HPDE6-E6E7 (cell line): ENCODE data around the gene NUCB1.

Experiments
- DNase-seq: peaks from one replicate; pipeline ENCODE4 v3.0.0; 2011; ENCODE audit warnings: missing footprints; ENCODE audit errors: extremely low spot score

Gene NUCB1

DNA sequence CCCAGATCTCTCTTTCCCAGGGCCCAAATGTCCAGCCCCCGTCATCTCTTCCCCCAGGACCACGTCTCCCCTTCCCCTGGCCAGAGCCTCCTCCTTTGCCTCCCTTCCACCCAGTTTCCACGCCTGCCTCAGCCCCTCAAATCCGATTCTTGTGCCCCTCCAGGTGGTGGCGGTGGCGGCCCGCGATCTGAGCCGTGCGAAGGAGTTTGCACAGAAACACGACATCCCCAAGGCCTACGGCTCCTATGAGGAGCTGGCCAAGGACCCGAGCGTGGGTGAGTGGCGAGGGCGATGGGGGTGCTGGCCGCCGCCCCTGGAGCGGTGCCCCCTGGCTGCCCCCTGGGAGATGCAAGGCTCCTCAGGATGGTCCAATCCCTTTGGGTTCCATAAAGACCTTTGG lies 34.7 kb downstream of the NUCB1 start:
- DNase-seq = no peak

DNA sequence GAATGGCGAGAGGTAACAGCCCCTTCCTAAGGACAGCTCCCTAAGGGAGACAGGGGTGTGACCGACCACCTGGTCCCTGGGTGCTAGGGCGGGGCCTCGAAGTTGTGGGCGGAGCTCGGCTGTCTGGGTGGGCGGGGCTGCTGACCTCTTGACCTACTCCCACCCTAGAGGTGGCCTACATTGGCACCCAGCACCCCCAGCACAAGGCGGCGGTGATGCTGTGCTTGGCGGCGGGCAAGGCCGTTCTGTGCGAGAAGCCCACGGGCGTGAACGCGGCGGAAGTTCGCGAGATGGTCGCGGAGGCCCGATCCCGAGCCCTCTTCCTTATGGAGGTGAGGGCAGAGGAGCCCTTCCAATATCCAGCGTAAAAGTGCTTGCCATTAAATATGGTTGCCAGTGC lies 35.8 kb downstream of the NUCB1 start:
- no peak for DNase-seq

DNA sequence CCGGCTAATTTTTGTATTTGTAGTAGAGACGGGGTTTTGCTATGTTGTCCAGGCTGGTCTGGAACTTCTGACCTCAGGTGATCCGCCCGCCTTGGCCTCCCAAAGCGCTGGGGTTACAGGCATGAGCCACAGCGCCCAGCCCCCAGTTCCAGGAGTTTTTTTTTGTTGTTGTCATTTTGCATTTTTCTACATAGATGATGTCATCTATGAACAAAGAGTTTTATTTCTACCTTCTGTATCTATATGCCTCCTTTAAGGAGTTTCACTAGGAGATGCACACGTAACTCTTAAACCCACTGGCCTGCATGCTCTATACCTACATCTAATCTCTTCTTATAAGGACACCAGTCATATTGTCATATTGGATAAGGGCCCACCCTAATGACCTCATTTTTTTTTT lies 38.1 kb downstream of the NUCB1 start:
- DNase-seq = no peak

DNA sequence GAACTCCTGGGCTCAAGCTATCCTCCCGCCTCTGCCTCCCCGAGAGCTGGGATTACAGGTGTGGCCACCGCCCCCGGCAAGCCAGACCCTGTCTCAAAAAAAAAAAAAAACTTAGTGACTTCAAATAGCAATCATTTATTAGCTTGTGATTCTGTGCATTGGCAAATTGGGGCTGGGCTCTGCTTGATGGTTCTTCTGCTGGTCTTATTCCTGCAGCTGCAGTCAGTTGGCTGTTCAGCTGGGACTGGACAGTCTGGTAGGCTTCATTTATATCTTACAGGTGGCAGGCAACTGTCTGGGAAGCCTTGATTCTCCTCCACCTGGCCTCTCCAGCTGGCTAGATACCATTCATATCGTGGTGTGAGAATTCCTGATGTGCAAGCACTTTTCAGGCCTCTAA lies 40.8 kb downstream of the NUCB1 start:
- no peak for DNase-seq

DNA sequence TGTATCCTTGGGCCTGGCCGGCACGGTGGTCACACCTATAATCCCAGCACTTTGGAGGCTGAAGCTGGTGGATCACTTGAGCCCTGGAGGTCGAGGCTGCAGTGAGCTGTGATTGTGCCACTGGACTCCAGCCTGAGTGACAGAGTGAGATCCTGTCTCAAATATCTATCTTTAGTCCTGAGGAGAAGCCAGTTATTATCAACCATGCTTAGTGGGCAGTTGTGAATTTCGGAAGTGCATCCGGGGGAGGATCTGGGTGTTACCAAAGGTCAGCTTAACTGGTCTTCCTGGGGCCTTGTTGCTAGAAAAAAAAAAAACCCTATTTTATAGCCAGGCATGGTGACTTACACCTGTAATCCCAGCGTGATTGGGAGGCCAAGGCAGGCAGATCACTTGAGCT lies 43.0 kb downstream of the NUCB1 start:
- DNase-seq = no peak

DNA sequence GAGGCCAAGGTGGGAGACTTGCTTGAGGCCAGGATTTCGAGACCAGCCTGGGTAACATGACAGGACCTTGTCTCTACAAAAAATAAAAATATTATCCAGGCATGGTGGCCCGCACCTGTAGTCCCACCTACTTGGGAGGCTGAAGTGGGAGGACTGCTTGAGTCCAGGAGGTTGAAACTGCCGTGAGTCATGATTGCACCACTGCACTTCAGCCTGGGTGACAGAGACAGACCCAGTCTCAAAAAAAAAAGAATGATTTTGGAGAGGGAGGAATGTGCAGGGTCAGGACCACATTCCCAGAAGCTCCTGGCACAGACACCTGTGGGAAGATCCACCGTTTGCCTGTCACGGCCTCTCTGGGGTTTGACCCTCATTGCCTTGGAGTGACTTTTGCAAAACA lies 45.3 kb downstream of the NUCB1 start:
- no peak for DNase-seq

DNA sequence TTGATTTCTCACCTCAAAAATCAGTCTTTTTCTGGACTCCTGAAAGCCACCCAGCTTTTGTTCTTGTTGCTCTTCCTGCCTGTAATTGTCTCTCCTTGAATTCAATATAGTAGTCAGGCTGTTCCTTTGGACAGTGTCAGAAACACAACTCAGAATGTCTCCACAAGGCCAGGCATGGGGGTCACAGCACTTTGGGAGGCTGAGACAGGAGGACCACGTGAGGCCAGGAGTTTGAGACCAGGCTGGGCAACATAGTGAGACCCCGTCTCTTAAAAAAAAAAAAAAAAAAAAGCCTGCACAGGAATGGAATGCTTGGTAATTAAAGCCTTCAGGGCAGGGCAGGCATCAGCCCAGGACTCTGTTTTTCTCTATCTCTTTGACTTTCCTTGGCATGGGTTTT lies 45.7 kb downstream of the NUCB1 start:
- DNase-seq = no peak

DNA sequence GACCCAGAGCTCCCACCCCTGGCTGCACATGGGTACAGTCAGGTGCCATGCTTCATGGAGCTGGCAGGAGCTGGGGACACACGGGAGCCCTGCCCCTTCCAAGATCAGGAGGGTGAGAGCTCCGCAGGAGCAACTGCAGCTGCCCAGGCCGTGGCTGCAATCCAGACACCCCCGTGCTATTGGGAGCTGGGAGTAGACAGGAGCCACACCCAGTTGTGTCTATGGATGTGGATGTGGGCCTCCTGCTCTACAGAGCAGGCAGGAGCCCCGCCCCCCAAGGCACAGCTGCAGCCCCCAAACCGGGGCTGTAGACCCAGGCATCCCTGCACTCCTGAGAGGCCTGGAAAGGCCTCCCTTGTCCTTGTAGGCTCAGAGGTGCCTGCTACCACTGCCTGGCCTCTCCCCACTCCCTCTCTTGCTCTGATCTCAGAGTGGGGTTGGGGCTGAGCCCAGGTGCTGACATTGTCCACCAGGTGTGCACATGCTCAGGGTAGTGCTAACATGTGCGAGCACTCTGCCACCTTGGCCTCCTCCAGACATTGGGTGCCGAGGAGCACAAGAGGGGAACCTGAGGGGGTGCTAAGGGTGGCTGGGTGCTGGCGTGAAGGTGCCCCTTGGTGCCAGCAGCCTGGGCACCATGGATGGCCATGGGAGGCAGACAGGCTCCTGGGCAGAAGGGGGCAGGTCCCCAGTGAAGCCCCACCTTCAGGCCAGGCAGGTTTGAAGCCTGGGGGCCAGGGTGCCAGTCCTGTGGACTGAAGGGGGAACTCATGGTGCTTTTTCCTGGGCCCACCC lies 46.5 kb downstream of the NUCB1 start:
- no peak for DNase-seq

DNA sequence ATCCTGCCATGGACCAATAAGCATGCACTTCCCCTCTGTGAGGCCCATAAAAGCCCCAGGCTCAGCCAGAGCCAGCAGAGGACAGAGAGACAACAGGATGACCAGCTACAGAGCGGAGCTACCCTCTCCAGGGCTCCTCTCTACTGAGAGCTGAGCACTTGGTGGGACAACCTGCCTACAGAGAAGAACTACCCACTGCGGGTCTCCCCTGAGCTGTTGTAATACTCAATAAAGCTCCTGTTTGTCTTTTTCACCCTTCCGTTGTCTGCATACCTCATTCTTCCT lies 47.1 kb downstream of the NUCB1 start:
- no peak for DNase-seq

DNA sequence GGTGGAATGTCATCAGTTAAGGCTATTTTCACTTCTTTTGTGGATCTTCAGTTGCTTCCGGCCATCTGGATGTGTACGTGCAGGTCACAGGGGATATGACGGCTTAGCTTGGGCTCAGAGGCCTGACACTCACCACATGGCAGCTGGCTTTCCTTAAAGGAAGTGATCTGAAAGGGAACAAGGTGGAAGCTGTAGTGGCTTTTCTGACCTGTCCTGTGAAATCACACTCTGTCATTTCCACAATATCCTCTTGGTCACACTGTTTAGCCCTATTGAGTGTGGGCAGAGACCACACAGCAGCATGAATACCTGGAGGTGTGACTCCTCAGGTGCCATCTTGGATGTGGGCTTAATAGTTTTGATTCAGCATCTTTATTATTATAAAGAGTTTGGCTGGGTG lies 50.0 kb downstream of the NUCB1 start:
- no peak for DNase-seq

DNA sequence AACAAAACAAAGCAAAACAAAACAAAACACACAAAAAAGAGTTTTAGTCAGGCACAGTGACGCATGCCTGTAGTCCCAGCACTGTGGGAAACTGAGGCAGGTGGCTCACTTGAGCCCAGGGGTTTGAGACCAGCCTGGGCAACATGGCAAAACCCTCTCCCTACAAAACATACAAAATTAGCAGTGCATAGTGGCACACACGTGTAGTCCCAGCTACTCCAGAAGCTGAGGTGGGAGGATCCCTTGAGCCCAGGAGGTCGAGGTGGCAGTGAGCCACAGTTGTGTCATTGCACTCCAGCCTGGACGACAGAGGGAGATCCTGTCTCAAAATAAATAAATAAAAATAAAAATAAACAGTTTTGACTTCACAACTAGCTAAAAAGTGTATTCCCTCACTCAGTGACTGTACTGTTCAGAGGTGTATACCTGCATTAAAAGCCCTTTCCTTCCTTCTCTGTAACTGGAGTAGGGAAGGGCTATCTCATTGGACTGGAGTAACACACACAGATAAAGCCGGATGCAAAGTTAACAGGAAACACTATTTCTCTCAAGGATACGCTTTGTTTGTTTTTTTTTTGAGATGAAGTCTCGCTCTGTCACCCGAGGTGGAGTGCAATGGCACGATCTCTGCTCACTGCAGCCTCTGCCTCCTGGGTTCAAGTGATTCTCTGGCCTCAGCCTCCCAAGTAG lies 50.9 kb downstream of the NUCB1 start:
- no peak for DNase-seq

DNA sequence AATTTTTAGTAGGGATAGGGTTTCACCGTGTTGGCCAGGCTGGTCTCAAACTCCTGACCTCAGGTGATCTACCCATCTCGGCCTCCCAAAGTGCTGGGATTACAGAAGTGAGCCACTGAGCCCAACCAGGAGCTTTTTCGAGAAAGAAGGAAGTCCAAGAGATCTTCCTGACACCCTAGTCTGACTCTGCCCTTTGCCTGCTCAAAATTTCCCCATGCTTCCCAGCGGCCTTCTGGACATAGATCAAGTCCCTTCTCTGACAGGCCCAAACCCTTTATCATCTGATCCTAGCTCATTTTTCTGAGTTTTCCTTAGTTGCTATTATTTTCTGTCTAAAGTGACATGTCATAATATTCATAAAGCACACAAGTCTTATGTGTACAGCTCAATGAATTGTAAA lies 53.0 kb downstream of the NUCB1 start:
- no peak for DNase-seq

DNA sequence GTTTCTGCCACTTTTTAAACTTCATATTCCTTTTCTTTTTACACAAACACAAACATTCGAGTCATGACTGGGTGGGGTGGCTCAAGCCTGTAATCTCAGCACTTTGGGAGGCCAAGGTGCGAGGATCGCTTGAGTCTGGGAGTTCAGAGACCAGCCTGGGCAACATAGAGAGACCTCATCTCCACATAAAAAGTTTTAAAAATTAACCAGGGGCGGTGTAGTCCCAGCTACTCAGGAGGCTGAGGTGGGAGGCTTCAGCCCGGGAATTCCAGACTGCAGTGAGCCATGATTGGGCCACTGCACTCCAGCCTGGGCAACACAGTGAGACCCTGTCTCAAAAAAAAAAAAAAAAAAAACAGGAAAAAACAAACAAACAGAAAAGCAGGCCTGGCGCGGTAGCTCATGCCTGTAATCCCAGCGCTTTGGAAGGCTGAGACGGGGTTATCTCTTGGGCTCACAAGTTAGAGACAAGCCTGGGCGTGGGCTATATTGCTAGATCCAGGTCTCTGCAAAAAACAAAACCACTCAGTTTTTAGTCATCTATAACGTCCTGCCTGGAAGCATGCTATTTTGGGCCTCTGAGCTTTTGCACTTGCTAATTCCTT lies 54.0 kb downstream of the NUCB1 start:
- DNase-seq = no peak

DNA sequence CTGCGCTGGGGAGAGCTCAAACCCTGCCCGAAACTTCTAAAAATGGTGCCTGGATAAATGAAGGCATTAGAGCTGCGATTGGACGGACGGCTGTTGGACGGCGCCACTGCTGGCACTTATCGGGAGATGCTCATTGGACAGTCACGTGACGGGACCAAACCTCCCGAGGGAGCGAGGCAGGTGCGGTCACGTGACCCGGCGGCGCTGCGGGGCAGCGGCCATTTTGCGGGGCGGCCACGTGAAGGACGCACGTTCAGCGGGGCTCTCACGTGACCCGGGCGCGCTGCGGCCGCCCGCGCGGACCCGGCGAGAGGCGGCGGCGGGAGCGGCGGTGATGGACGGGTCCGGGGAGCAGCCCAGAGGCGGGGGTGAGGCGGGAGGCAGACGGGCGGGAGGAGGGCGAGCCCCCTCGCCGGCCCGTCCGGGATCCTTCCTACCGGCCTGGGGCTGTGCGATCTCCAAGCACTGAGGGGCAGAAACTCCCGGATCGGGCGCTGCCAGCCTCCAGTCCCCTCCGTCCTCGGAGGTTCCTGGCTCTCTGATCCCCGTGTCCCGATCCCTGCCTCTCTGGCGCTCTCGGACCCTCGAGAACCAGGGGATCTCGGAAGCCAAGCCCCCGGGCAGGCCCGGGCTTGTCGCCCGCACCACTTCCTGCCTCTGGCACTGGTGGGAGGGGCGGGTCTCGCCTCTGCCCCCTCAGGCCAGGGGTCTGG lies 54.6 kb downstream of the NUCB1 start, which contains the start of gene BAX:
Gene BAX (plus strand): TSS at position 281 of the 713 bp plus-strand sequence. CDS start 54 bp downstream, at position 335.
- DNase-seq = peak; percentile 94

DNA sequence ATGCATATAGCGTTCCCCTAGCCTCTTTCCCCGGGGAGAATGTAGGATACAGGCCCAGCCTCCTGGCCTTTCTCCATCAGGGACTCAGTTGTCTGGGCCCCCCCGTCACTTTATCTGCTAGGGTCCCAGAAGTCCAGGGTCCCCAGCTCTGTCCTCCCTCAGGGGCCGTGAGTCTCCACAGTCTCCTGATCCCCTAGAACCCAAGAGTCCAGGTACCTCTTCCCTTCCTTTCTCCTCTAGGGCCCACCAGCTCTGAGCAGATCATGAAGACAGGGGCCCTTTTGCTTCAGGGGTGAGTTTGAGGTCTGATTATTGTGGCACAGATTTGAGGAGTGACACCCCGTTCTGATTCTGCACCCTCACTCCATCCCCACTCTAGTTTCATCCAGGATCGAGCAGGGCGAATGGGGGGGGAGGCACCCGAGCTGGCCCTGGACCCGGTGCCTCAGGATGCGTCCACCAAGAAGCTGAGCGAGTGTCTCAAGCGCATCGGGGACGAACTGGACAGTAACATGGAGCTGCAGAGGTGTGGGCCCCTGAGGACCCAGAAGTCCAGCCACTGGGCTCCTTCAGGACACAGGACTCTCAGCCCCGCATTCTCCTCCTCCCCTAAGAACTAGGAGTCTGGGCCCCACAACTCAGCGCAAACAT lies 55.3 kb downstream of the NUCB1 start:
- DNase-seq = no peak

DNA sequence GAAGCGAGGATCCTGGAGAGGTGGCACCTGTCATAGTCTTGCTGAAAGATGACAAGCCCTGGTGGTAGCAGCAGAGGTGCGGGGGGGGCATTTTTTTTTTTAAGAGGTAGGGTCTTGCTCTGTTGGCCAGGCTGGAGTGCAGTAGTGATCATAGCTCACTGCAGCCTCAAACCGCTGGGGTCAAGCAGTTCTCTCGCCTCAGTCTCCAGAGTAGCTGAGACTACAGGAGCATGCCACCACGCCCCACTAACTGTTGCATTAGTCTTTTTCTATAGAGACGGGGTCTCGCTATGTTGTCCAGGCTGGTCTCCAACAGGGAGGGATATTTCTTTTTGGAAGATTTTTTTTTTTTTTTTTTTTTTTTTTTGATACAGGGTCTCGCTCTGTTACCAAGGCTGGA lies 57.9 kb downstream of the NUCB1 start:
- no peak for DNase-seq

DNA sequence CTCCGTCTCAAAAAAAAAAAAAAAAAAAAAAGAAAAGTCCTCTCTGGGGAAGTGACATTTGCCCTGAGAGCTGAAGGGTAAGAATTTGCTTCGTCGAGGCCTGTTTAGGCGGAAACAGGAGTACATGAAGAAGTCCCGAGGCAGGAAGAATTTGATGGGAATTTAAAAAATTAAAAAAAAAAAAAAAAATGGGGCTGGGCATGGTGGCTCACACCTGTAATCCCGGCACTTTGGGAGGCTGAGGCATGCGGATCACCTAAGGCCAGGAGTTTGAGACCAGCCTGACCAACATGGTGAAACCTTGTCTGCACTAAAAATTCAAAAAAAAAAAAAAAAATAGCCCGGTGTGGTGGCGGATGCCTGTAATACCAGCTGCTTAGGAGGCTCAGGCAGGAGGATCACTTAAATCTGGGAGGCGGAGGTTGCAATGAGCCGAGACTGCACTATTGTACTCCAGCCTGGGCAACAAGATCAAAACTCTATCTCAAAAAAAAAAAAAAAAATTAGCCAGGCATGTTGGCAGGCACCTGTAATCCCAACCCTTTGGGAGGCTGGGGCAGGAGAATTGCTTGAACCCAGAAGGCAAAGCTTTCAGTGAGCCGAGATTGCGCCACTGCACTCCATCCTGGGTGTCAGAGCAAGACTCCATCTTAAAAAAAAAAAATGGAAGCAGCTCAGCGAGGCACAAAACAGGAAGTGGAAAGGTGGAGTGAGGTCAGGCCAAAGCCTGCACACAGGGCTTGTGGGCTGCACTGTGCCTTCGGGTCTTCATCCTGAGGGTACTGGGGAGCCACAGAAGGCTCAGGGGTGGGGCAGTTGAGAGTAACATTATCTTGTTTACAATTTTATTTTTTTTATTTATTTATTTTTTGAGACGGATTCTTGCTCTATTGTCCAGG lies 59.5 kb downstream of the NUCB1 start:
- no peak for DNase-seq

DNA sequence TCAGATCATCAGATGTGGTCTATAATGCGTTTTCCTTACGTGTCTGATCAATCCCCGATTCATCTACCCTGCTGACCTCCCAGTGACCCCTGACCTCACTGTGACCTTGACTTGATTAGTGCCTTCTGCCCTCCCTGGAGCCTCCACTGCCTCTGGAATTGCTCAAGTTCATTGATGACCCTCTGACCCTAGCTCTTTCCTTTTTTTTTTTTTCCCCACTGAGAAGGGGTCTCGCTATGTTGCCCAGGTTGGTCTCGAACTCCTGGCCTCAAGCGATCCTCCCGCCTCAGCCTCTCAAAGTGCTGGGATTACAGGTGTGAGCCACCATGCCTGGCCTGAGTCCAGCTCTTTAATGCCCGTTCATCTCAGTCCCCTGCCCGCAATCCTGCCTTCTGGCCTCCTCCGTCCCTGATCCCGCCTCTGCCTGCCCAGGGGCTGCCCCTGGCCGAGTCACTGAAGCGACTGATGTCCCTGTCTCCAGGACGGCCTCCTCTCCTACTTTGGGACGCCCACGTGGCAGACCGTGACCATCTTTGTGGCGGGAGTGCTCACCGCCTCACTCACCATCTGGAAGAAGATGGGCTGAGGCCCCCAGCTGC lies 61.0 kb downstream of the NUCB1 start:
- no peak for DNase-seq

DNA sequence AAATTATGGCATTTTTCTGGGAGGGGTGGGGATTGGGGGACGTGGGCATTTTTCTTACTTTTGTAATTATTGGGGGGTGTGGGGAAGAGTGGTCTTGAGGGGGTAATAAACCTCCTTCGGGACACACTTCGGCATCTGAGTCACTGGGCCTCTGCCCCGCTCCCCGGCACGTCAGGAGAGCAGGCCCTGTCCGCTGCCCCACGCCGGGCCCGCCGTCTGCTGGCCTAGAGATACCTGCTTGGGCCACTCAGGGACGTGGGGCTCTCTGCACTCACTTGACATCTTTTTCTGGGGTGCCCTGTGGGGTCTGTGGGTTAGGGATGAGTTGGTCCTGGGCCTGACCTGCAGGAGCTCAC lies 61.5 kb downstream of the NUCB1 start:
- no peak for DNase-seq

DNA sequence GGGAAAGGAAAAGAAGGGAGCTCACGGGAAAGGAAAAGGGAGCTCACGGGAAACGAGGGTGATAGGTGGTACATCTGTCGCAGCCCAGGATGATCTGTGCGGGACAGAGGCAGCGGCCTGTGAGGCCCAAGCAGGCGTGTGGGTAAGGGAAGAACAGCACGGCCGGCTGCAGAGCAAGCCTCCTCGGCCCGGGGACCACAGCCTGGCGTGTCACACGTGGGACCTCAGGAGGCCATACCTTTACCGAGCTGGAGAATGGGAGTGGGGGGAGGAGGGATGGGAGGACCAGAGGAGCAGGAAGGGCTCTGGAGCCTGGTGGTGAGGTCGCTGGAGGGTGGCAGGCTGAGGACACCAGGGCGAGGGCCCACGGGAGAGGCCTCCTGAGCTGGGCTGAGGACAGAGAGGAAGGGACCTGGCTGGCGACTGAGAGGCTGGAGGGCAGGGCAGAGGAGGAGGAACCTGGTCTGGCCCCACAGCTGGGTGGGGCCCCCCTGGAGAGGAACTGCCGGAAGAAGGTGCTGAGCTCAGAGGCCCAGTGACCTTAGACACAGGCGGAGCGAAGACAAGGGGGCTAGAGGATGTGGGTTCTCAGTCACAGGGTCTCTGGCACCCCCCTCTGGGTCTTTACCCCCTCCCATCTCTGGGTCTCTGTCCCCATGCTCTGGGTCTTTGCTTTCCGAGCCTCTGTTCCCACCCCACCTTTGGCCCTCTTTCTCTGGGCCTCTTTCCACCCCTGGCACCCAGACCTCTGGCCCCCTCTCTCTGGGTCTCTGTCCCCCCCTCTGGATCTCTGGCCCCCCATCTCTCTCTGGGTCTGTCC lies 62.1 kb downstream of the NUCB1 start:
- no peak for DNase-seq
